Fibroblast of pulmonary artery (primary cell): Measurements from ENCODE around the gene TTC7B.
A peak's percentile ranks its signal among the peaks of the same experiment; 100 is the strongest.

Source experiments
- DNase-seq: peaks from one replicate; pipeline ENCODE4 v3.0.0-alpha.2; 2010; ENCODE audit warnings: low read depth
- H3K4me3 ChIP-seq: replicated peaks from 2 replicates; pipeline ENCODE4 v1.5.1; 2011; ENCODE audit warnings: low read depth, mild to moderate bottlenecking, control low read depth, low read length, moderate library complexity
- TF ChIP-seq, protein P1 (sequence below): IDR thresholded peaks from 2 replicates; pipeline ENCODE4 v1.5.1; 2011; ENCODE audit warnings: mild to moderate bottlenecking, control low read depth, low read length, inconsistent platforms; ENCODE audit errors: missing control alignments

TTC7B gene

GRCh38 chr14:90743425-90743824, 72.8 kb downstream of the TTC7B start:
- peak; percentile 28 for DNase-seq
- TF ChIP-seq, protein P1, sequence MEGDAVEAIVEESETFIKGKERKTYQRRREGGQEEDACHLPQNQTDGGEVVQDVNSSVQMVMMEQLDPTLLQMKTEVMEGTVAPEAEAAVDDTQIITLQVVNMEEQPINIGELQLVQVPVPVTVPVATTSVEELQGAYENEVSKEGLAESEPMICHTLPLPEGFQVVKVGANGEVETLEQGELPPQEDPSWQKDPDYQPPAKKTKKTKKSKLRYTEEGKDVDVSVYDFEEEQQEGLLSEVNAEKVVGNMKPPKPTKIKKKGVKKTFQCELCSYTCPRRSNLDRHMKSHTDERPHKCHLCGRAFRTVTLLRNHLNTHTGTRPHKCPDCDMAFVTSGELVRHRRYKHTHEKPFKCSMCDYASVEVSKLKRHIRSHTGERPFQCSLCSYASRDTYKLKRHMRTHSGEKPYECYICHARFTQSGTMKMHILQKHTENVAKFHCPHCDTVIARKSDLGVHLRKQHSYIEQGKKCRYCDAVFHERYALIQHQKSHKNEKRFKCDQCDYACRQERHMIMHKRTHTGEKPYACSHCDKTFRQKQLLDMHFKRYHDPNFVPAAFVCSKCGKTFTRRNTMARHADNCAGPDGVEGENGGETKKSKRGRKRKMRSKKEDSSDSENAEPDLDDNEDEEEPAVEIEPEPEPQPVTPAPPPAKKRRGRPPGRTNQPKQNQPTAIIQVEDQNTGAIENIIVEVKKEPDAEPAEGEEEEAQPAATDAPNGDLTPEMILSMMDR: no peak
- no peak overlapping the region for H3K4me3 ChIP-seq

DNA sequence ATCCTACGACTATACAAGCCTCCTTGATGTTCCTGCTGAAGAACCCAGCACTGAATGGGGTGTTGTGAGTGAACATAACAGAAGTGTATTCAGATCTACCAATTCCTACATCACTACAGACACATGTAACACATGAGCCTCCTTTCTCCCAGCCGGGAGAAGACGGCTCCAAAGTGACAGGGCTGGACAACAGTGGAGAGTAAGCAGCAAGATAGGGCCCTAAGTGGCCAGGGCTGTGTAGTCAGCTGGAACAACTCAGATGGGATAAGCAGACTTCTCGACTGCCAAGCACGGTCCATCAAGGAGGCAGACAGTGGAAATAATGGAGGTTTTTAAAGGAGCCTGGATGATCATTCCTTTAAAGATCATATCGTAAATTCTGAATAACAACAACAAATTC, 73.5 kb downstream of the TTC7B start:
- DNase-seq: no peak
- no peak overlapping the region for H3K4me3 ChIP-seq
- TF ChIP-seq, protein P1: no peak

- TF ChIP-seq, protein P1: no peak
- H3K4me3 ChIP-seq: no peak overlapping the region
- no peak for DNase-seq
These were observed 74.0 kb downstream of the TTC7B start for GRCh38 chr14:90742252-90742651.

DNA sequence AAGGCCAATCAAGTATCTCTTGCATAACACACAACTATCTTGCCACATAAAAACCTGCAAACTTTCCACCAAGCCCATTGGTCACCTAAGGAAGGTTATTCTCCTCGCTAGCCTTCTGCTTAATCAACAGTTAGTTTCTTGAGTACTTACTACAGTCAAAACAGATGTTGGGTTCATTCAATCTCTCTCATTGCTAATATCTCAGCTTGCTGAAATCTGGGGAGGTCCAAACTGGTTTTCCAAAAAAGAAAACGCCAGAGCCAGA, 74.6 kb downstream of the TTC7B start:
- TF ChIP-seq, protein P1: no peak
- DNase-seq: no peak
- H3K4me3 ChIP-seq: no peak overlapping the region

DNA sequence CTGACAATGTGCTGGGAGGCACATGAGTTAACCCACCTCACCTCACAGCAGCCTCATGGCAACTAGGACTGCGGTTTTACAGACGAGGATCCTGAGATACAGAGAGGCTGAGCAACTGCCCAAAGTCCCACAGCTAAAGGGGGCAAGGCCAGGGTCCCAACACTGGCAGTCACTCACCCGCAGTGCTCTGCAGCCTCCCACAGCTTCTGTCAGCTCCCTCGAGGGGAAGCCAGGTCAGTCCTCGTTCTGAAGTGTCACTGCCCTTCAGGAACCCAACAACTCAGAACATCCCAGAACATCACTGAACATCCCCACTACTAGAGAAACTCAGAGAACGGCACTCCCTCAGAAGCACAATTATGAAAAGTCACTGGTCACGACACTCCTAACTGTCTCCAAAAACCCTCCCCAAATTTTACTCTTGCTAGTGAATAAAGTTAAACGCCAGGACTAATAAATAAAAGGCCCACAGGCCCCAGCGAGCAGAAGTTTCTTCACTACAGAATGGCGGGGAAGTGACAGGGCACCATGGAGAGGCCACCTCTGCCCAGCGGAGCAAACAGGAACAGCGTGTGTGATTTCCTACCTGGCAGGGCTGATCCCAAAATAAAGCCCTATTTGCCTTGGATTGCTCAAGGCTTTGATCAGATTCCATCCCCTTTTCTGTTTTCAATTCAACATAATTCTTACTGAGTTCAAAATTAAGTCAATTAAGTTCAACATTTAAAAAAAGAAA, 75.1 kb downstream of the TTC7B start:
- TF ChIP-seq, protein P1: no peak
- no peak overlapping the region for H3K4me3 ChIP-seq
- DNase-seq: no peak

- no peak for DNase-seq
- H3K4me3 ChIP-seq: no peak overlapping the region
- TF ChIP-seq, protein P1: no peak
These were observed 76.1 kb downstream of the TTC7B start for GRCh38 chr14:90740081-90740480.

GRCh38 chr14:90739318-90740068, 76.7 kb downstream of the TTC7B start:
- no peak overlapping the region for H3K4me3 ChIP-seq
- TF ChIP-seq, protein P1: no peak
- DNase-seq: no peak
